Hematopoietic multipotent progenitor cell treated with erythropoietin and hydrocortisone succinate and interleukin-3 and kit ligand, for 4 days (in vitro differentiated cells): ENCODE measurements around the gene COL24A1.
"Not testable (repeated sequence)": the region's sequence is repeated elsewhere in the genome, so short reads cannot be mapped to it uniquely, and the experiment has no call there.

ENCODE experiments used
- DNase-seq: peaks from one replicate; pipeline ENCODE4 v3.0.0-alpha.2; 2015

COL24A1 gene

GRCh38 chr1:85798419-85798818, 358.2 kb downstream of the COL24A1 start:
- DNase-seq = no peak

GRCh38 chr1:85777021-85777420, 379.6 kb downstream of the COL24A1 start:
- not testable (repeated sequence) for DNase-seq

GRCh38 chr1:85762804-85763203, 393.8 kb downstream of the COL24A1 start:
- DNase-seq = no peak

- DNase-seq = no peak
Observed at GRCh38 chr1:85756864-85757263, 399.7 kb downstream of the COL24A1 start.

- DNase-seq = no peak
Observed at GRCh38 chr1:85748120-85748519, 408.5 kb downstream of the COL24A1 start.

- DNase-seq = peak; percentile 2
Observed at GRCh38 chr1:85746777-85747176, 409.8 kb downstream of the COL24A1 start.

- DNase-seq = no peak
Observed at GRCh38 chr1:85743814-85744213, 412.8 kb downstream of the COL24A1 start.

GRCh38 chr1:85734931-85735330, 421.6 kb downstream of the COL24A1 start:
- DNase-seq = no peak

GRCh38 chr1:85718678-85719340, 437.8 kb downstream of the COL24A1 start:
- no peak for DNase-seq

- DNase-seq = peak; percentile 35
Observed at GRCh38 chr1:85714418-85715114, 442.0 kb downstream of the COL24A1 start.

- no peak for DNase-seq
Observed at GRCh38 chr1:85708829-85709227, 447.7 kb downstream of the COL24A1 start.

GRCh38 chr1:85707990-85708828, 448.4 kb downstream of the COL24A1 start, which contains the start of gene ZNHIT6:
Gene ZNHIT6 (minus strand): TSS chr1:85708433. CDS start chr1:85708284, 149 bp downstream.
- DNase-seq = peak; percentile 98

- no peak for DNase-seq
Observed at GRCh38 chr1:85707267-85707989, 449.1 kb downstream of the COL24A1 start.

- DNase-seq = peak; percentile 16
Observed at GRCh38 chr1:85705940-85706339, 450.6 kb downstream of the COL24A1 start.

- DNase-seq = no peak
Observed at GRCh38 chr1:85700422-85700821, 456.1 kb downstream of the COL24A1 start.

- no peak for DNase-seq
Observed at GRCh38 chr1:85697895-85698294, 458.7 kb downstream of the COL24A1 start.

GRCh38 chr1:85692730-85693314, 463.8 kb downstream of the COL24A1 start:
- peak; percentile 63 for DNase-seq

- no peak for DNase-seq
Observed at GRCh38 chr1:85689775-85690404, 466.7 kb downstream of the COL24A1 start.

- DNase-seq = no peak
Observed at GRCh38 chr1:85683292-85684025, 473.1 kb downstream of the COL24A1 start.

- no peak for DNase-seq
Observed at GRCh38 chr1:85681087-85681486, 475.5 kb downstream of the COL24A1 start.
